ENCODE data around the gene SELENOT. TPM values are rescaled to one million over a fixed set of nuclear protein-coding genes. Genes with fewer than 3 reads are reported as not detected.

SELENOT gene
- total RNA-seq, 2 donors from 2014 or later, result 85.2 to 104 TPM

GRCh38 chr3:150656316-150656715 lies 53.2 kb downstream of the SELENOT start:
- no peaks in the 10 kb centered on the region for H3K9me3 ChIP-seq (ENCODE audit: control insufficient read depth, low read length, poor library complexity, severe bottlenecking)
- H3K4me3 Mint-ChIP-seq, result no peak overlapping the region
- H3K27ac Mint-ChIP-seq, result no peak overlapping the region
- ATAC-seq (no peak), DNase-seq (no peak)
- H3K36me3 Mint-ChIP-seq (ENCODE audit: low read depth), result peaks cover 2% of the 10 kb centered on the region
- H3K4me1 Mint-ChIP-seq, result no peaks in the 10 kb centered on the region
- H3K27me3 Mint-ChIP-seq, result peaks cover 5% of the 10 kb centered on the region

- no peak overlapping the region for H3K4me3 Mint-ChIP-seq
- peaks cover 2% of the 10 kb centered on the region for H3K36me3 Mint-ChIP-seq (ENCODE audit: low read depth)
- ATAC-seq (no peak), DNase-seq (no peak)
- H3K27ac Mint-ChIP-seq, result peak overlapping the region; percentile 34
- H3K4me1 Mint-ChIP-seq, result peaks cover 27% of the 10 kb centered on the region
- H3K9me3 ChIP-seq (ENCODE audit: control insufficient read depth, low read length, poor library complexity, severe bottlenecking), result no peaks in the 10 kb centered on the region
- no peaks in the 10 kb centered on the region for H3K27me3 Mint-ChIP-seq
These were observed 59.5 kb downstream of the SELENOT start for GRCh38 chr3:150662410-150663200.

DNA sequence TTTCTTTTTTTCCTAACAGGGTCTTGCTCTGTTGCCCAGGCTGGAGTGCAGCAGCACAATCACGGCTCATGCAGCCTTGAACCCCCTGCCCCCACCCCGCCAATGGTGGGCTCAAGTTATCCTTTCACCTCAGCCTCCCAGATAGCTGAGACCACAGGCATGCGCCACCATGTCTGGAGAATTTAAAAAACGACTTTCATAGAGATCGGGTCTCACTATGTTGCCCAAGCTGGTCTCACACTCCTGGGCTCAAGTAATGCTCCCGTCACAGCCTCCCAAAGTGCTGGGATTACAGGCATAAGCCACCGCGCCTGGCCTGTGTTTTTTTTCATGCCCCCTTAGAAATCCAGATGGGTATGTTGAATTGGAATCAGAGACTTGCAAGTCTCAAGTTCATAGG lies 60.3 kb downstream of the SELENOT start:
- ATAC-seq (no peak), DNase-seq (no peak)
- Mint-ChIP-seq H3K27me3 (no peaks in the 10 kb centered on the region), H3K4me3 (no peak overlapping the region), H3K4me1 (peaks cover 27% of the 10 kb centered on the region), H3K27ac (no peak overlapping the region), H3K36me3 (ENCODE audit: low read depth) (peaks cover 2% of the 10 kb centered on the region)
- no peaks in the 10 kb centered on the region for H3K9me3 ChIP-seq (ENCODE audit: control insufficient read depth, low read length, poor library complexity, severe bottlenecking)

DNA sequence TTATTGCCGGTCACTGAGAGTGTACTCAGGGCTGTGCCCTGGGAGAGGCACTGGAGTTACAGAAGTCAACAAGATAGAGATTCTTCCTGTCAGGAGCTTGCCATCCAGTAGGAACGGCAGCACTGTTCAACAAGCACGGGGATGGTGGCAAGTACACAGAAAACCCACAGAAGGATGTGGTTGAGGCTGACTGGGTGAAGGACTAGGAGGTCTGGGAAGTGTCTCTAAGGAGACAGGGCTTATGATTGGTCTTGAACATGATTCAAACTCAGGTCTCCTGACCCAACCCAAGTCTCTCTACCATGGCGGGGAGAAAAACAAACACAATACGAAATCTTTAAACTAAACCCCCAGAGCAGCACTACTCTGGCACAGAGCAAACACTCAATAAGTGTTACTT lies 63.0 kb downstream of the SELENOT start:
- Mint-ChIP-seq H3K36me3 (ENCODE audit: low read depth) (peaks cover 2% of the 10 kb centered on the region), H3K4me3 (peak overlapping the region; percentile 63), H3K27ac (no peak overlapping the region), H3K27me3 (no peaks in the 10 kb centered on the region), H3K4me1 (peaks cover 29% of the 10 kb centered on the region)
- ATAC-seq (peak; percentile 53), DNase-seq (no peak)
- H3K9me3 ChIP-seq (ENCODE audit: control insufficient read depth, low read length, poor library complexity, severe bottlenecking), result no peaks in the 10 kb centered on the region

DNA sequence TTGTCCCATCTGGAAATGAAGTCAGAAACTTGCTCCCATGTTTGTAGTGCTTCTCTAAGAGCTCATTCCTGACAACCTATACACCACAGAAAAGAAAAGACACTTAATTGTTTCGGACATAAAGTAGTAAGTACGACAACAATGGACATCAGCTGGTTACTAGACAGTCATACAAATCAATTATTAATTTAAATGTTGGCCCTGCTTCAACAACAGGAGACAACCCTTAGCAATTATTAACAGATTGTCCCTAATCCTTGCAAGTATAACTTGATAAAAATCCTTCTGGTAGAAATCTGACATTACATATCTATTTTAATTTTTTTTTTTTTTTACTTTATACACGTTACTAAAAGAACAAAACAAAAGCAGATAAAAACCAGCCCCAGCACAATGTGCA lies 70.8 kb downstream of the SELENOT start:
- Mint-ChIP-seq H3K4me3 (no peak overlapping the region), H3K4me1 (peaks cover 2% of the 10 kb centered on the region), H3K27ac (no peak overlapping the region), H3K27me3 (no peaks in the 10 kb centered on the region), H3K36me3 (ENCODE audit: low read depth) (peaks cover 7% of the 10 kb centered on the region)
- DNase-seq (no peak), ATAC-seq (no peak)
- no peaks in the 10 kb centered on the region for H3K9me3 ChIP-seq (ENCODE audit: control insufficient read depth, low read length, poor library complexity, severe bottlenecking)

DNA sequence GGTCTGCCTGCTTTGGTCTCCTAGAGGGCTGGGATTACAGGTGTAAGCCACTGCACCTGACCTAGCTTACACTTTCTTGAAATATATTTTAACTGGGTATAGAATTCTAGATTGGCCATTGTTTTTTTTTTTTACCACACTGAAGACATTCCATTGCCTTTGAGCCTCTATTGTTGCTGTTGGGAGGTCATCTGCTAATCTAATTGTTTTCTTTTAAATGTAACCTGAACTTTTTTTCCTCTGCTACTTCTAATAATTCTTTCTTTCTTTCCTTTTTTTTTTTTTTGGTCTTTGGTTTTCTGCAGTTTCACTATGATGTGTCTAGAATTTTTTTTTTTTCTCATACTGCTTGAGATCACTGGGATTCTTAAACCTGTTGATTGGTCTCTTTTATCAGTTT lies 72.5 kb downstream of the SELENOT start:
- no peaks in the 10 kb centered on the region for H3K27me3 Mint-ChIP-seq
- no peak for ATAC-seq
- H3K36me3 Mint-ChIP-seq (ENCODE audit: low read depth), result peaks cover 7% of the 10 kb centered on the region
- no peak for DNase-seq
- no peak overlapping the region for H3K4me3 Mint-ChIP-seq
- H3K9me3 ChIP-seq (ENCODE audit: control insufficient read depth, low read length, poor library complexity, severe bottlenecking), result no peaks in the 10 kb centered on the region
- H3K4me1 Mint-ChIP-seq, result peaks cover 3% of the 10 kb centered on the region
- H3K27ac Mint-ChIP-seq, result no peak overlapping the region

Other genes starting within 250 kb of the SELENOT start
- 10 to 100 TPM; 37.8 to 51.6 TPM for gene TSC22D2, start 195.0 kb upstream of the SELENOT start, total RNA-seq
- 100 to 1,000 TPM; 106 to 119 TPM for gene SERP1, start 56.8 kb upstream of the SELENOT start, total RNA-seq
- gene EIF2A, start 56.5 kb upstream of the SELENOT start, total RNA-seq, result 100 to 1,000 TPM; 132 to 144 TPM
- 1 to 10 TPM in 1 of 2 donors, under 1 TPM in 1; 0.92 to 1.6 TPM for gene ERICH6, start 100.6 kb downstream of the SELENOT start, total RNA-seq
- 10 to 100 TPM; 44.2 to 70.9 TPM for gene SIAH2, start 159.8 kb downstream of the SELENOT start, total RNA-seq